ENCODE data around the gene FASTK.

The FASTK gene

GRCh38 chr7:151058781-151059366 lies 21.7 kb downstream of the FASTK start:
- Histone ChIP-seq H3K9ac (peak overlapping the region; percentile 79 to 88 (median 85)), H4K20me1 (peaks cover 20 to 39% (median 29%) of the 10 kb centered on the region in 11 experiments; a peak in 20 of 22 replicates), H3K27me3 (no peaks in the 10 kb centered on the region), H3K4me3 (peak overlapping the region; percentile 76 to 97 (median 88)), H3K9me3 (replicated peaks in 1 of 11) (no peaks in the 10 kb centered on the region), H3K36me3 (peaks cover 2 to 24% (median 18%) of the 10 kb centered on the region in 11 experiments; a peak in 19 of 22 replicates), H3K4me2 (peak overlapping the region; percentile 87 to 100 (median 97)), H3K27ac (peak overlapping the region; percentile 70 to 90 (median 85)), H3K4me1 (peaks cover 41 to 55% (median 46%) of the 10 kb centered on the region in 10 experiments)
- TF ChIP-seq Cebpa-rat (IDR thresholded peaks at IDR 0.05): no peak

GRCh38 chr7:151057989-151058780 lies 22.4 kb downstream of the FASTK start:
- no peak for TF ChIP-seq Cebpa-rat (IDR thresholded peaks at IDR 0.05)
- peak overlapping the region; percentile 70 to 90 (median 85) for H3K27ac ChIP-seq
- peak overlapping the region; percentile 76 to 97 (median 88) for H3K4me3 ChIP-seq
- peak overlapping the region; percentile 87 to 100 (median 97) for H3K4me2 ChIP-seq
- H3K9me3 ChIP-seq (replicated peaks in 1 of 11): no peaks in the 10 kb centered on the region
- H3K9ac ChIP-seq: peak overlapping the region; percentile 79 to 88 (median 85)
- peaks cover 47 to 62% (median 53%) of the 10 kb centered on the region in 10 experiments for H3K4me1 ChIP-seq
- H3K36me3 ChIP-seq: peaks cover 0 to 24% (median 13%) of the 10 kb centered on the region in 11 experiments; a peak in 17 of 22 replicates
- peaks cover 20 to 32% (median 29%) of the 10 kb centered on the region in 11 experiments; a peak in 20 of 22 replicates for H4K20me1 ChIP-seq
- H3K27me3 ChIP-seq: no peaks in the 10 kb centered on the region

GRCh38 chr7:151057506-151057988 lies 23.1 kb downstream of the FASTK start, which contains the start of gene CDK5:
Gene CDK5, minus strand, starts transcription at chr7:151057897. Its CDS starts 49 bp downstream, at chr7:151057848.
- peak within 1 kb of the TSS; percentile 76 to 97 (median 88) for H3K4me3 ChIP-seq
- H3K9ac ChIP-seq: peak within 1 kb of the TSS; percentile 79 to 88 (median 85)
- H3K27me3 ChIP-seq: no peaks in the 10 kb centered on the region
- no peak for TF ChIP-seq Cebpa-rat (IDR thresholded peaks at IDR 0.05)
- H4K20me1 ChIP-seq: peaks cover 20 to 28% (median 25%) of the 10 kb centered on the region in 11 experiments; a peak in 20 of 22 replicates
- H3K27ac ChIP-seq: peak within 1 kb of the TSS; percentile 70 to 90 (median 85)
- H3K9me3 ChIP-seq (replicated peaks in 1 of 11): no peaks in the 10 kb centered on the region
- peaks cover 0 to 20% (median 10%) of the 10 kb centered on the region in 11 experiments; a peak in 17 of 22 replicates for H3K36me3 ChIP-seq
- peaks cover 54 to 67% (median 59%) of the 10 kb centered on the region in 10 experiments for H3K4me1 ChIP-seq
- peak within 1 kb of the TSS; percentile 87 to 100 (median 97) for H3K4me2 ChIP-seq

GRCh38 chr7:151056666-151057505 lies 23.7 kb downstream of the FASTK start:
- peaks cover 15 to 28% (median 19%) of the 10 kb centered on the region in 11 experiments; a peak in 20 of 22 replicates for H4K20me1 ChIP-seq
- peak overlapping the region; percentile 76 to 97 (median 88) for H3K4me3 ChIP-seq
- H3K36me3 ChIP-seq: peaks cover 0 to 14% (median 3%) of the 10 kb centered on the region in 11 experiments; a peak in 14 of 22 replicates
- H3K27ac ChIP-seq: peak overlapping the region in 9 of 11 experiments; percentile 2 to 88 (median 81); a peak in 10 of 22 replicates
- peak overlapping the region; percentile 69 to 88 (median 83) for H3K9ac ChIP-seq
- no peaks in the 10 kb centered on the region; a peak in 1 of 22 replicates for H3K27me3 ChIP-seq
- peak overlapping the region; percentile 81 to 99 (median 97) for H3K4me2 ChIP-seq
- H3K9me3 ChIP-seq (replicated peaks in 1 of 11): no peaks in the 10 kb centered on the region
- no peak for TF ChIP-seq Cebpa-rat (IDR thresholded peaks at IDR 0.05)
- H3K4me1 ChIP-seq: peaks cover 58 to 67% (median 62%) of the 10 kb centered on the region in 10 experiments

GRCh38 chr7:151056283-151056665 lies 24.3 kb downstream of the FASTK start:
- Histone ChIP-seq H3K4me3 (peak overlapping the region in 1 of 10 experiments; percentile 97; a peak in 1 of 20 replicates), H3K4me2 (peak overlapping the region; percentile 81 to 99 (median 97); a peak in 18 of 22 replicates), H3K9me3 (replicated peaks in 1 of 11) (no peaks in the 10 kb centered on the region), H3K9ac (peak overlapping the region in 4 of 11 experiments; percentile 88; a peak in 5 of 22 replicates), H3K4me1 (peaks cover 55 to 66% (median 62%) of the 10 kb centered on the region in 10 experiments), H4K20me1 (peaks cover 9 to 26% (median 13%) of the 10 kb centered on the region in 11 experiments; a peak in 18 of 22 replicates), H3K36me3 (peaks cover 0 to 8% (median 0%) of the 10 kb centered on the region in 11 experiments; a peak in 3 of 22 replicates), H3K27ac (no peak overlapping the region), H3K27me3 (no peaks in the 10 kb centered on the region; a peak in 3 of 22 replicates)
- TF ChIP-seq Cebpa-rat (IDR thresholded peaks at IDR 0.05): no peak

GRCh38 chr7:151053751-151054150 lies 26.9 kb downstream of the FASTK start:
- H3K27me3 ChIP-seq: peaks cover 5 to 12% (median 8%) of the 10 kb centered on the region in 11 experiments; a peak in 13 of 22 replicates
- peaks cover 0 to 8% (median 0%) of the 10 kb centered on the region in 11 experiments; a peak in 2 of 22 replicates for H3K36me3 ChIP-seq
- H3K9me3 ChIP-seq (replicated peaks in 1 of 11): no peaks in the 10 kb centered on the region
- H3K4me3 ChIP-seq: no peak overlapping the region
- TF ChIP-seq Cebpa-rat (IDR thresholded peaks at IDR 0.05): no peak
- H3K9ac ChIP-seq: peak overlapping the region in 7 of 11 experiments; percentile 8 to 62 (median 36); a peak in 4 of 22 replicates
- H4K20me1 ChIP-seq: peaks cover 0 to 34% (median 0%) of the 10 kb centered on the region in 11 experiments; a peak in 3 of 22 replicates
- peaks cover 50 to 66% (median 60%) of the 10 kb centered on the region in 10 experiments for H3K4me1 ChIP-seq
- H3K4me2 ChIP-seq: peak overlapping the region in 8 of 11 experiments; percentile 64 to 91 (median 84); a peak in 15 of 22 replicates
- peak overlapping the region in 5 of 11 experiments; percentile 25 to 52 (median 32); a peak in 5 of 22 replicates for H3K27ac ChIP-seq

GRCh38 chr7:151053096-151053495 lies 27.5 kb downstream of the FASTK start:
- H3K4me3 ChIP-seq: no peak overlapping the region
- no peak for TF ChIP-seq Cebpa-rat (IDR thresholded peaks at IDR 0.05)
- peaks cover 5 to 12% (median 8%) of the 10 kb centered on the region in 11 experiments; a peak in 13 of 22 replicates for H3K27me3 ChIP-seq
- H3K27ac ChIP-seq: peak overlapping the region in 10 of 11 experiments; percentile 4 to 52 (median 36); a peak in 9 of 22 replicates
- peak overlapping the region in 8 of 11 experiments; percentile 8 to 62 (median 30); a peak in 7 of 22 replicates for H3K9ac ChIP-seq
- H3K36me3 ChIP-seq: peaks cover 0 to 8% (median 0%) of the 10 kb centered on the region in 11 experiments; a peak in 2 of 22 replicates
- peaks cover 0 to 38% (median 0%) of the 10 kb centered on the region in 11 experiments; a peak in 4 of 22 replicates for H4K20me1 ChIP-seq
- no peaks in the 10 kb centered on the region for H3K9me3 ChIP-seq (replicated peaks in 1 of 11)
- H3K4me1 ChIP-seq: peaks cover 45 to 60% (median 53%) of the 10 kb centered on the region in 10 experiments
- H3K4me2 ChIP-seq: peak overlapping the region; percentile 8 to 91 (median 84); a peak in 20 of 22 replicates

All from BLaER1 treated with 17β-estradiol and CSF1 and Interleukin-3, amounts not matched to agents 10 nM and 100 nM (cell line).